Subcutaneous abdominal adipose tissue (tissue), 5 donors: ENCODE results near the gene ZNF618.

Source experiments
- H3K27ac ChIP-seq: one replicate; pipeline ENCODE4 v1.7.0; 2013; ENCODE audit warnings: low read depth, mild to moderate bottlenecking, inconsistent platforms, low read length, moderate library complexity
- H3K27me3 ChIP-seq, 5 donors: one replicate each; pipeline ENCODE4 v1.7.0; 2013; ENCODE audit warnings: low read length in 5 of 5, inconsistent platforms in 1 of 5; ENCODE audit not compliant: control insufficient read depth in 5 of 5, insufficient read depth in 4 of 5
- H3K36me3 ChIP-seq, 5 donors: one replicate each; pipeline ENCODE4 v1.7.0; 2013; ENCODE audit warnings: low read length in 5 of 5; ENCODE audit not compliant: control insufficient read depth in 5 of 5, insufficient read depth in 5 of 5
- H3K4me1 ChIP-seq, 5 donors: one replicate each; pipeline ENCODE4 v1.7.0; 2013; ENCODE audit warnings: low read length in 5 of 5, mild to moderate bottlenecking in 3 of 5, moderate library complexity in 1 of 5; ENCODE audit not compliant: control insufficient read depth in 5 of 5, insufficient read depth in 5 of 5
- H3K4me3 ChIP-seq, 5 donors: one replicate each; pipeline ENCODE4 v1.7.0; 2013; ENCODE audit warnings: low read length in 5 of 5, low read depth in 1 of 5
- H3K9ac ChIP-seq, 5 donors: one replicate each; pipeline ENCODE4 v1.7.0; 2013; ENCODE audit warnings: low read length in 5 of 5, mild to moderate bottlenecking in 4 of 5, moderate library complexity in 3 of 5
- H3K9me3 ChIP-seq, 5 donors: one replicate each; pipeline ENCODE4 v1.7.0; 2013; ENCODE audit warnings: low read length in 5 of 5; ENCODE audit not compliant: control insufficient read depth in 5 of 5
- donor health status: healthy.
- donor health status: healthy.
- donor health status: healthy.
- donor health status: healthy.
- donor health status: healthy.

The ZNF618 gene

DNA sequence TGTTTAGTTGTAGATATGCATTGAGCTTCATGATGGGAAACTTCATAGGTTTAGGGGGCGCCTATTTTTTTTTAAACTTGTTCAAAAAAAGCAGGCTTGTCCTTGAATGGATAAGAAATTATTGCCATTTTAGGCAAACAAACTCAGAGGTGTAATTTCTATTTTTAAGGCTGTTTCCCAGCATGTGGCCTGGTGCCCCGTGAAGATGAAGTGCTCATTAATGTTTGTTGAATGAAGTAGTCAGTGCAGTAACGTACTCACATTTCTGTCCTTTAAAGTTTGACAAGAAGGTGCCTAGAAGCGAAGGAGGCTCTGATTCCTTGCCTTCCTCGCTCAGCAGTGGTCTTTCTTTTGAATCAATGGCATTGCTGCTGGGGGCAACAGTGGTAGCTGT is 54.3 kb downstream of the ZNF618 start:
- no peak overlapping the region for H3K27ac ChIP-seq
- peaks cover 0 to 9% (median 7%) of the 10 kb centered on the region in 5 donors for H3K9me3 ChIP-seq
- H3K4me1 ChIP-seq: peaks cover 2 to 18% (median 12%) of the 10 kb centered on the region in 5 donors
- no peak overlapping the region for H3K4me3 ChIP-seq
- peaks cover 0 to 4% (median 0%) of the 10 kb centered on the region in 5 donors for H3K36me3 ChIP-seq
- H3K27me3 ChIP-seq: no peaks in the 10 kb centered on the region
- no peak overlapping the region for H3K9ac ChIP-seq

DNA sequence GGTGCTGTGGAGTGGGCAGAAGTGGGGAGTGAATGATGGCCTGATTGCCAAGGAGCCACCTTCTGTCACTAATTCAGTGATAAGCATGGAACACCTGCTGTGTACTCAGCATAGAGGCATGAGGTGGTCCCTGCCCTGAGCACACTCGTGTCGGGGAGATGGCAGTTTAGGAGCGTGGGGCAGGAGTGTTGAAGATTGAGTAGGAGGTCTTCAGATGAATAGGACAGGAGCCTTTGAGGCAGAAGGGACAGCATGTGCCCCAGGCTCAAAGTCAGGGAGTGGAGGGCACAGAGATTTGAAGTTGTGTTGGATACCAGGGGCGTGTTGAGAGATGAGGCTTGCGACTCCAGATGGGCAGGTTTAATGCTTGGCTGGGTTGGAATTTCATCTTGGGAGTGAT is 55.0 kb downstream of the ZNF618 start:
- H3K4me3 ChIP-seq: no peak overlapping the region
- H3K27me3 ChIP-seq: no peaks in the 10 kb centered on the region
- H3K9me3 ChIP-seq: peaks cover 0 to 9% (median 6%) of the 10 kb centered on the region in 5 donors
- no peak overlapping the region for H3K27ac ChIP-seq
- H3K36me3 ChIP-seq: peaks cover 0 to 4% (median 0%) of the 10 kb centered on the region in 5 donors
- H3K9ac ChIP-seq: no peak overlapping the region
- H3K4me1 ChIP-seq: peaks cover 2 to 18% (median 12%) of the 10 kb centered on the region in 5 donors

DNA sequence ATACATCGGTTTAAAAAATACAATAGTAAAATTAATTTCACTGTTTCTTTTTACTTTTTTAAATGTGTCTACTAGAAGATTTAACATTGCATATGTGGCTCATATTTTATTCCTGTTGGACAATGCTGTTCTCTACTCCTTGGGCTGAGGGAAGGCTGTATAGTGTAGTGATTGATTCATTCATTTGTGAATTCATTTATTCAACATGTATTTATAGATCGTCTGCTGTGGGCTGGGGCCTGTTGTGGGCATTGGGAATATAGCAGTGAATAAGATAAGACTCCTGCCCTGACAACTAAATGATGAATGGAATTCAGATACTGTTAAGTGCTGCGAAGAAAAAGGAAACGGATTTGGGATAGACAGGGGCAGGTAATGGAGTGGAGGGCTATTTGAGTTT is 55.7 kb downstream of the ZNF618 start:
- Histone ChIP-seq H3K27me3 (no peaks in the 10 kb centered on the region), H3K36me3 (peaks cover 0 to 4% (median 0%) of the 10 kb centered on the region in 5 donors), H3K27ac (no peak overlapping the region), H3K9ac (no peak overlapping the region), H3K9me3 (peaks cover 0 to 9% (median 6%) of the 10 kb centered on the region in 5 donors), H3K4me1 (peaks cover 2 to 18% (median 12%) of the 10 kb centered on the region in 5 donors), H3K4me3 (no peak overlapping the region)

DNA sequence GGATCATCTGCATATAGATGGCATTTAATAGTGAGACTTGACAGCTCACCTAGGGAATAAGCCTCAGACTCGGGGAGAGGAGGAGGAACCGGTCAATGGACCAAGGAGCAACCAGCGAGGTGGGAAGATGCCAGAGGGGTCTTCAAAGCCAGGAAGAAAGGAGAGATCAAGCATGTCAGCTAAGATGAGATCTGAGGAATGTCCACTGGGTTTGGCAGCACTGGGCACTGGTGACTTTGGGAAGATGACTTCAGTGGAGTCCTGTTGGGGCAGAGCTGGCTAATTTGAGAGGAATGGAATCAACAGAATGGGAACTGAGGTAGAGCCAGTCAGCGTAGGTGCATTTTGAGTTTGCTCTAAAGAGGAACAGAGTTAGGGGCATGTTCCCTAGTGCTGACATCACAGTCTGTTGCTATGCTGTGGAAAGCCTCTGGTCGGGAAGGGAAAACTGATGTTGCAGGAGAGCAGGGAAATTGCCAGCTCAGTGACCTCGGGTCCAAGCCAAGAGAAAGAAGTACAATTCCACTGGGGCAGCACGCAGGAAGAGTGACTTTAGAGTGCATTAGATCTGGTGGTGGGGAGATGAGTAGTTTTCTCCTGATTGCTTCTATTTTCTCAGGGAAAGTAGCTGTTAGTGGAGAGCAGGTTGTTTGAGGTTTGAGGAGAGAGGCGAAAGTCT is 56.9 kb downstream of the ZNF618 start:
- H3K27ac ChIP-seq: no peak overlapping the region
- H3K27me3 ChIP-seq: no peaks in the 10 kb centered on the region
- H3K4me1 ChIP-seq: peaks cover 2 to 18% (median 12%) of the 10 kb centered on the region in 5 donors
- peaks cover 0 to 4% (median 0%) of the 10 kb centered on the region in 5 donors for H3K36me3 ChIP-seq
- peaks cover 0 to 9% (median 5%) of the 10 kb centered on the region in 5 donors for H3K9me3 ChIP-seq
- H3K4me3 ChIP-seq: no peak overlapping the region
- H3K9ac ChIP-seq: peak overlapping the region in 1 of 5 donors; percentile 31

DNA sequence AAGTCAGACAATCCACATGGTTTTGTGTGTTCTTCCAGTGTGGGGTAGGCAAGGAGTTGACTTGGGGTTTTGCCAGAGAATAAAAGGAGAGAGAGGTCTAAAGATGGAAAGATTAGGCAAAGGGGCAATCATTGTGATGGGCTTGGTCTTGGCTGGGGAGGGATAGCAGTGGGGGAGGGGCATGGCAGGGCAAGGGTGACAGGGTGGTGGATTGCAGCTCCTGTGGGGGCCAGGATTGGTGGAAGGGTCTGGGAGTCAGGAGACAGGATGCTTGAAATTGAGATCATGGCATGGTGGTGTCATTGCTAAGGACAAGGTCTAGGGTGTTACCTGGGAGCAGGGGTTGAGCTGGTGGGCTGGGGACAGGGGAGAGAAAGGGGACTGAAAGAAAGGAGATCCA is 57.6 kb downstream of the ZNF618 start:
- Histone ChIP-seq H3K4me3 (no peak overlapping the region), H3K27ac (no peak overlapping the region), H3K36me3 (no peaks in the 10 kb centered on the region), H3K4me1 (peaks cover 2 to 18% (median 12%) of the 10 kb centered on the region in 5 donors), H3K9ac (peak overlapping the region in 1 of 5 donors; percentile 31), H3K9me3 (peaks cover 0 to 4% (median 4%) of the 10 kb centered on the region in 5 donors), H3K27me3 (no peaks in the 10 kb centered on the region)

DNA sequence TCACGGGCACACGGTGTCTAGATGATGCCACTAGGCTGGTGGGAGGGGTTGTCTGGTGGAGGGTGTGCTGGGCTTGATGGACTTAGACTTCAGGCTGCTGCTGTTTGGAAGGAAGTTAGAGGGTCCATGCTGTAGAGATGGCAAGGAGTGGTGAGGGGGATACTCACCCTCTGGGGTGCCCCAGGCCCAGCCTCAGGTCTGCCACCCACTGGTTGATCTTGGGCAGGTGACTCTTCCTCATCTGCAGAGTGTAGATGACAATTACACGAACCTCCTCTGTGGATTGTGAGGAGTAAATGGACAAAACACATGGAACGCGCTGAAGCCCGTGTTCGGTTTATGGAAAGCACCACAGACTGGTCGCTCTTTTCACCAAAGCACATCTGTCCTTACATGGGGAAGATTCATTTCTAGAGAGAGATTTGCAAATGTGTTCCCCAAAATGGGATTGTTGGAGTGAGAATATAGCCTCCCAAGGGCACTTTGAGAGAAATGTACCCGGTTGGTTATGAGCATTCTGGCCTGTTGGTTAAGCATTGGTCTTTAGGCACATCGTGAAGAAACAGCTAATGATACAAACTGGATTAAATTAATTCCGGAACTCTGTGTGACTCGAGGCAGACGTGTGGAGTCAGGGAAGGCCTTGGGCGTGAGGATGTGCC is 58.2 kb downstream of the ZNF618 start:
- no peak overlapping the region for H3K27ac ChIP-seq
- no peaks in the 10 kb centered on the region for H3K36me3 ChIP-seq
- no peaks in the 10 kb centered on the region for H3K27me3 ChIP-seq
- H3K4me3 ChIP-seq: no peak overlapping the region
- H3K9me3 ChIP-seq: no peaks in the 10 kb centered on the region
- peaks cover 2 to 18% (median 12%) of the 10 kb centered on the region in 5 donors for H3K4me1 ChIP-seq
- H3K9ac ChIP-seq: no peak overlapping the region

DNA sequence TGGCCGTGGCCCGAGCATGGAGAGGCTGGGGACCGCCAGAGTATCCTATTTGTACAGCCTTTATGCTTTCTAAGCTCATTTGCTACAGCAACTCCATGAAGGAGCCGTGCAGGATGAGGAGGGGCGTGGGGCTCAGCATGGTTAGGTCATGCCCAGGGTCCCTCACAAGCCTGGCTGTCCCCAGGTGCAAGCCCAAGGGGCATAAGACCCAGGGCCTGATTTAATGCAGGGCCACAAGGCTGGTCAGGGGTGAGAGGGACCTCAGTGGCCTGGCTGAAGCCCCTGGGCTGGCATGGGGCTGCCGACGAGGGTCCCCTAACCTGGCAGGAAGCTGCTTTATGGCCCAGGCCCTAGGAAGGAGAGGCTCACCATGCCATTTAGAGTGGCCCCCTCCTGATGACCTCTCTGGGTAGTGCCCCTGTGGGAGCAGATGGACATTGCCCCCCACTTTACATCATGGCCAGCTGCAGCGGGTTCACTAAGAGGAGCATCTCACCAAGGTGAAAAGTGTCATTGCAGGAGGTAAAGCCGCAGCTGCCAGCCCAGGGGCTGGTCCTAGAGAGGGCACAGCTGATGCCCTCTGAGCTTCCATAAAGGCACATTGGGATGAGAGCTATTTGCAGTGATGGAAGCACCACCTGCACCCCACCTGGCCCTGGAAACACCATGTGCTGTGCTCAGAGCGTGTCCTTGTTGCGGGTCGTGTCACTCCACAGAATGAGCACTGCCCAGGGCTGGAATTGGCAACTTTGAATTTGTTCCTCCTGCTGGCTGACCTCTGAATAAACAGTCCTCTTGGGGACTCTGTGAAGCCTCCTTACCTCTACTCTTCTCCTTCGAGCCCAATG is 58.9 kb downstream of the ZNF618 start:
- peaks cover 2 to 15% (median 12%) of the 10 kb centered on the region in 5 donors for H3K4me1 ChIP-seq
- no peaks in the 10 kb centered on the region for H3K9me3 ChIP-seq
- H3K9ac ChIP-seq: no peak overlapping the region
- H3K27me3 ChIP-seq: no peaks in the 10 kb centered on the region
- H3K4me3 ChIP-seq: no peak overlapping the region
- H3K36me3 ChIP-seq: no peaks in the 10 kb centered on the region
- H3K27ac ChIP-seq: no peak overlapping the region

DNA sequence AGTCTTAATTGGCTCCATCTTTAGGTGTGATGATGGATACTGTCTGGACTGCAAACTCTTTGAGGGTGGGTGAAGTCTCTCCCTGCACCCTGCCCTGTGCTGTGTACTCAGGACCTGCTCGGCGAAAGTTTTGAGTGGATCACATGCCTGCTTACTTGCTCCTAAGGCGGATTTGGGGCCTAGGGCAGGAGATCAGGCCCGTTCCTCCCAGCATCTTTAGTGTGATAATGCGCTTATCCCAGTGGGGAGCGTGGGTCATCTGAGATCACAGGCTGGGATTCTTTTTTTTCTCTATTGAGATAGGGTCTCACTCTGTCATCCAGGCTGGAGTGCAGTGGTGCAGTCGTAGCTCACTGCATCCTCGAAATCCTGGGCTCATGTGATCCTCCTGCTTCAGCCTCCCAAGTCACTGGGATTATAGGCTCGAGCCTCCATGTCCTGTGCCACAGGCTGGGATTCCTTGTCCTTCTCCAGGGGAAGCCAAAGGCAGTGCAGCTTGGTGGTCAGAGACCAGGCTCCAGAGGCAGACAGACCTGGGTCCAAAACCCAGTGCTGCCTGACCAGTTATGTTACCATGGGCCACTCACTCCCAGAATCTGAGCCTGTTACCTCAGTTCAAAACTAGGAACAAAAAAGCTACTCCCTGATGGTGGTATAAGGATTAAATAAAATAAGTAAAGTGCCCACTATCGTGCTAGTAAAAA is 59.7 kb downstream of the ZNF618 start:
- H3K27me3 ChIP-seq: no peaks in the 10 kb centered on the region
- no peaks in the 10 kb centered on the region for H3K9me3 ChIP-seq
- no peaks in the 10 kb centered on the region for H3K36me3 ChIP-seq
- no peak overlapping the region for H3K9ac ChIP-seq
- no peak overlapping the region for H3K27ac ChIP-seq
- H3K4me3 ChIP-seq: no peak overlapping the region
- H3K4me1 ChIP-seq: peaks cover 2 to 15% (median 11%) of the 10 kb centered on the region in 5 donors

DNA sequence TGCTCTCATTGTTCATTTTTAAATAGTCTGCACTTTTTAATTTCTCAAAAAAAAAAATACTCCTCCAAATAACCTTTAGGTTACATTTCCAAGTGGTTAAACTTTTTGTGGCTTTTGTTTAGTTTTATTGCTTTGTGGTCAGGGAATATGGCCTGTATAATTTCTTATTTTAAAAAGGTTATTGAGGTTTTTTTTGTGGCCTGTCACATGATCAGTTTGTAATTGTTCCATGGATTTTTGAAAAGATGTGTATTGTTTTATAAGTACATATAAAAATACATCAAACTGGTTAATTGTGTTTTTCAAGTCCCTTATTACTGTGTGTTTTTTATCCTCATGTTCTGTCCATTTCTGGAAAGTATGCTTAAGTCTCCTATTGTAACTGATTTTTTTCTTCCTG is 64.0 kb downstream of the ZNF618 start:
- no peak overlapping the region for H3K27ac ChIP-seq
- H3K9ac ChIP-seq: no peak overlapping the region

More for the DNA sequence above, 64.0 kb downstream of the ZNF618 start:
- peaks cover 0 to 10% (median 0%) of the 10 kb centered on the region in 5 donors for H3K4me1 ChIP-seq
- H3K9me3 ChIP-seq: no peaks in the 10 kb centered on the region
- no peak overlapping the region for H3K4me3 ChIP-seq
- H3K27me3 ChIP-seq: no peaks in the 10 kb centered on the region
- no peaks in the 10 kb centered on the region for H3K36me3 ChIP-seq
